AML-193 (cell line): ENCODE data around the gene RGS3.

Experiments
- DNase-seq, 2 experiments: peaks; one replicate each; lab custom pipeline; 2025; lab: John Stamatoyannopoulos, UW

RGS3 gene

GRCh38 chr9:113600871-113601614, 137.5 kb downstream of the RGS3 start:
- no peak for DNase-seq

GRCh38 chr9:113601656-113602055, 138.1 kb downstream of the RGS3 start:
- no peak for DNase-seq

- DNase-seq = no peak
Measured at GRCh38 chr9:113602126-113603047, 138.9 kb downstream of the RGS3 start.

GRCh38 chr9:113603048-113603375, 139.5 kb downstream of the RGS3 start:
- DNase-seq = no peak

GRCh38 chr9:113603773-113604172, 140.2 kb downstream of the RGS3 start:
- no peak for DNase-seq

- DNase-seq = no peak
Measured at GRCh38 chr9:113604393-113604792, 140.9 kb downstream of the RGS3 start.

GRCh38 chr9:113606510-113606909, 143.0 kb downstream of the RGS3 start:
- no peak for DNase-seq

- no peak for DNase-seq
Measured at GRCh38 chr9:113608082-113608685, 144.7 kb downstream of the RGS3 start.

- no peak for DNase-seq
Measured at GRCh38 chr9:113609562-113610318, 146.2 kb downstream of the RGS3 start.

GRCh38 chr9:113611461-113612215, 148.1 kb downstream of the RGS3 start:
- DNase-seq = no peak

GRCh38 chr9:113612216-113612747, 148.8 kb downstream of the RGS3 start:
- DNase-seq = no peak

GRCh38 chr9:113612828-113613227, 149.3 kb downstream of the RGS3 start:
- DNase-seq = no peak

GRCh38 chr9:113613815-113614413, 150.4 kb downstream of the RGS3 start:
- DNase-seq = no peak

- no peak for DNase-seq
Measured at GRCh38 chr9:113614843-113615648, 151.5 kb downstream of the RGS3 start.

- no peak for DNase-seq
Measured at GRCh38 chr9:113616116-113616515, 152.6 kb downstream of the RGS3 start.

GRCh38 chr9:113616621-113617496, 153.3 kb downstream of the RGS3 start:
- DNase-seq = no peak

- DNase-seq = no peak
Measured at GRCh38 chr9:113617550-113617949, 154.0 kb downstream of the RGS3 start.

GRCh38 chr9:113618836-113619490, 155.4 kb downstream of the RGS3 start:
- DNase-seq = no peak
